Stimulated activated CD8-positive, alpha-beta memory T cell treated with anti-CD3 and anti-CD28 coated beads, Interleukin-7, amount 100 ng/mL, for 24 hours (primary cell): Measurements from ENCODE around the gene DEPP1.

Experiments
- DNase-seq: peaks from one replicate; pipeline ENCODE4 v3.0.0-alpha.2; 2020; ENCODE audit warnings: low read depth

The DEPP1 gene

DNA sequence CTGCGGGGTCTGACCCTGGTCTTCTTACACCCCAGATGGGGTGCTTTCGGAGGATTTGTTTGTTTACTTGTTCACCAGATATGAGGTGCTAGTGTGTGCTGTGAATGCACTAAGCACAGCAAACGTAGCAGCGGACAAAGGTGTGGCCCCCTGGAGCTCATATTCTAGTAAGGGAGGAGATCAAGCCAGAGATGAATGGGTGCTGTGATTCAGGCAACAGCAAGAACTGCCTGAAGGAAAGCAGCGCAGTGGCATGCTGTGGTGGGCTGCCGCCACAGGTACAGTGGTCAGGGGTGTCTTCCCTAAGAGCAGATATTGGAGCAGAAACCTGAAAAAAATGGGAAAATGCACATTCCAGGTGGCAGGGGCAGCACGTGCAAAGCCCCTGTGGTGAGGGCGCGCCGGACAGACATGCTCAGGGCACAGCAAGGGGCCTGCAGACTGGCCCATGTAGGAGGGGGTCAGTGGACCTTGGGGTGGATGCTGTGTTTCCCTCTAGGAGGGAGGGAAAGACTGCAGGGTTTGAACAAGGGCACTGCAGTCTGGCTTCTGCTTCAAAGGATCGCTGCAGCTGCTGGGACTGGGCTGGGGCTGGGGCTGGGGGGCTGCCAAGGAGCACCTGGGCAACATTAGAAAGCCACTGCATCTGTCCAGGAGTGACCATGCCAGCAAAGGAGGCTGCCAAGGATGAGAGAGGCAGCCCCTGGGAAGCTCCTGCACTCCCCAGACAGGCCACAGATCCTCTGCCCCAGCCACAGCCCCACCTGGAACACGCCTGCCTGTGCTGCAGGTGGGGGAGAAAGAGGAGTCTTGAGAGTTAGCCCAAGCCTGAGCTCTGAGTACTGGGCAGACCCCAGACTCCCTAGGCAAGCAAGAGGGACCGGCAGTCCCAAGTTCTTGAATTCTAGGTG lies 927 bp upstream of the DEPP1 start:
- no peak for DNase-seq

GRCh38 chr10:44978213-44978569 lies 418 bp downstream of the DEPP1 start:
- DNase-seq, result no peak

- DNase-seq, result no peak
These were observed 1.1 kb downstream of the DEPP1 start for GRCh38 chr10:44977287-44978212.

- DNase-seq, result no peak
These were observed 2.0 kb downstream of the DEPP1 start for GRCh38 chr10:44976352-44977198.

- DNase-seq, result no peak
These were observed 2.9 kb downstream of the DEPP1 start for GRCh38 chr10:44975431-44976331.

- peak; percentile 32 for DNase-seq
These were observed 3.8 kb downstream of the DEPP1 start for GRCh38 chr10:44974628-44975430.

GRCh38 chr10:44974082-44974627 lies 4.5 kb downstream of the DEPP1 start:
- DNase-seq, result no peak

- DNase-seq, result no peak
These were observed 5.1 kb downstream of the DEPP1 start for GRCh38 chr10:44973323-44974081.

DNA sequence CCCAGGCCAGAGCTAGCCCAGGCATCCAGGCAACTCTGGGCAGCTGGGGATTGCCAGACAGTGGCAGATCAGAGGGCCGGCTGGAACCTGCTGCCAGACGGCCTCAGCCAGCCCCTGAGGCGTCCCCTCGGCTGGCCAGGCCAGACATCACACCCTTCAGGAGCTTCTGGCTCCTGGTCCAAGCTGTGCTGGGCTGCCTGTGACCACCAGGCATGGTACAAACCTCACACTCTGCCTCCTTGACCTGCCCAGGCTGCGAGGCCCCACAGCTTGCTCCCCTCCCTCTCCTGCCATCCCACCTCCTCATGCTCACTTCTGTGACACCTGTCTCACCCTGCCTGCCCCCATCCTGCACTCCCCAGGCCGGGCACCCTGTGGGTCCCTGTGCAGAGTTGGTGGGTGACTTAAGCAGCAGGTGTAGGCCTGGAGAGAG lies 5.7 kb downstream of the DEPP1 start:
- no peak for DNase-seq

DNA sequence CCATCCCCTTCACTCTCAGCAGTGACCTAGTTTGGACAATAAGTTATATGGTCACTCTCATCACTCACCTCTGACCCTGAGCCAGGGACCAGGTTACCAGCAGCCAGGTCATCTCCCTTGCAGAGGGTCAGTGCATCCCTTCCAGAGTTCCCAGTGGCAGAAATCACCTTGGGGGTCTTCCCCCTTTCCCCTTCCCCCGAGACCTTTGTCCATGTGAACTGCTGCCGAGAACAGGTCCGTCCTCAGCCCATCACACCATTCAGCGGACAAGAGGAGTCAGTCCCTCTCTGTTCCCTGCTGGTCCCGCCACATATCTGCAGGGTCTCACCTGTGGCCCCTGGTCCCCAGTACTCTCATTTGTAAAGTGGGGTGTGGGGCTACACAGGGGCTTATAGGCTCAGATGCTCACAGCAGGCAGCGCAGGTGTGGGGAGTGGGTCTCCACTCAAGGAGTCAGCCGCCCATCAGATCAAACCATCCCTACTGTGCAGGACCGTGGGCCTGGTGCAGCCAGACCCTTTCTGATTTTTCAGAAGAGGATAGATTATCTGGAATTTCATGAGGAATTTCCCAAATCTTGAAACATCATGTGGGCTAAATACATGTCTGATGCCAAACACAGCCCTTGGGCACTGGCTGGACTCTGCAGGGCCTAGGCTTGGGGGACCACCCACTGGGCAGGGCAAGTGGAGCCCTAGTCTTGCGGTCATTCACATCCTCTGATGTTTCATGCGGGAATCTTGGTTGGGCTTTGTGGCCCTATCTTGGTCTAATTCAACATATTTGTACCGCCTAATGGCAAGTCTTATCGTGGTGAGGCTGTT lies 6.5 kb downstream of the DEPP1 start:
- DNase-seq, result no peak

DNA sequence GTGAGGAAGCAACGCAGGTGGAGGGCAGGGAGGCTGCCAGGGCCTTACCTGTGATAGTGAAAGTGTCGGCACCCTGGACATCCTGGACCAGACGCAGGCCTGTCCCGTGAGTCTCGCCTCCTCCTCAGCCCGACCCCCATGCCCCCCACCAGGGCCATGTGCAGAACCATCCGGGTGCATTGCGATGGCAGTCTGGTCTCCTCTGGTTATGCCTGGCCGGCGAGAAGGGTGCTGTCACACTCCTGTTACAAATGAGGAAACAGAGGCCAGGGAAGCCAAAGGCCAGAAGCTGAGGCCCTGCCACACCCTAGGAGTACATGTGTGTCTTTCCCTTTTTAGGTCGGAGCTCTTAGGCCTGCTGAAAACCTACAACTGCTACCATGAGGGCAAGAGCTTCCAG lies 7.2 kb downstream of the DEPP1 start:
- no peak for DNase-seq

GRCh38 chr10:44970812-44971395 lies 7.7 kb downstream of the DEPP1 start:
- no peak for DNase-seq

DNA sequence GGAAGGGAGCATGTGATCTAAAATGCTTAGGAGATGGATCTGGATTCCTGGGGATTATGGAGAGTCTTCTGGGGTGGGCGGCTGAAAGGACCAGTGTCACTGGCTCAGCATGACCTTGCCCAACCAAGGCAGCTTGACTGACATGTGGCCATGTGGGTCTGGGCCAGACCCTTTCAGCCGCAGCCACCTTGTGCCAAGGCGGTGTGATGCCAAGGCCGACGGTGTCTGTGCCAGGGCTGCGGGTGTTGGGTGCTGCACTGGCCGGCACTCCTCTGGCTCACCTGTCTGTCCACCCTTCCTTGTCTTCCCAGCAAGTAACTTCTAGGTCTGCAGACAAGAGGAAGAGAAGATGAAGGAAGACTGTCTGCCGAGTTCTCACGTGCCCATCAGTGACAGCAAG lies 8.8 kb downstream of the DEPP1 start:
- DNase-seq, result no peak

- no peak for DNase-seq
These were observed 9.9 kb downstream of the DEPP1 start for GRCh38 chr10:44968500-44969400.

DNA sequence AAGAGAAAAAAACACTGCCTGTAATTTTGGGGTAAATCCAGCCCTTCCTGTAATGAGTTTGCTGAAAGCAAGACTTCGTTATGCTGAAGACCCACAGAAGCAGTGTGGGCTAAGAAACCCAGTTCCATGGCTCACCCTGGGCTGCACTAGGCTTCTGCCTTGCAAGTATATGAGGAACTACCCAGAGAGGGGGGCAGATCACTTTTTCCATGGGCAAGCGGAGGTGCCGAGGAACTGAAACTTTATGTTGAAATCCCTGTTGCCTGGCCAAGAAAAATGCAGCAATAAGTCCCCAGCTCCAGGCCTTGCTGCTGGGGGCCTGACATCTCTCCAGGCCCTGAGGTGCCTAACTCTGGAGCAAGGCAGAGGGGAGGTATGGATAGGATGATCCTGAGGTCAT lies 10.5 kb downstream of the DEPP1 start:
- DNase-seq, result no peak

DNA sequence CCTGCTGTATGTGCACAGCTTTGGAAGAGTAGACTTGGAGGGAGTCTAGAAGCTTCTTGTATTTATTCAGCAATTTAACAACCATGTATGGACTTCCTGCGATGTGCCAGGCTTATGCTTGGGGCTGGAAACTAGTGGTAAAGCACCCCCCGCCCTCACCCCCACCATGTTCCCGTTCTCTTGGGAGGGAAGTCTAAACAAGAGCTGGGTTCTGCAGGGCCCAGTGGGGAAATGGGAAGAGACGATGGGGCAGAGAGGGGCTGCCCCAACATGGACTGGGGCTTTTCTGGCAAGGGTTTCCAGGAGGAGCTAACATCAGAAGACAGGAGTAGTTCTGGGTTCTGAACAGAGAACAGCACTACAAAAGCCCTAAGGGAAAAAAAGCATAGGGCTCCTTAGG lies 11.0 kb downstream of the DEPP1 start:
- no peak for DNase-seq
